HepG2 (cell line): ENCODE data around the gene SRPRB. TPM values are rescaled to one million over a fixed set of nuclear protein-coding genes. Genes with fewer than 3 reads are reported as not detected.

Source experiments
- ATAC-seq: fragments of 200-7000 bp; cut with Tn5 transposase; 3 replicates; pipeline ENCODE4 v1.9.1; 2020; ENCODE audit warnings: mild to moderate bottlenecking, moderate library complexity
- BruUV-seq: library from RNA; stranded (reverse); fragments of 400-500 nt; replicated peaks from 2 replicates; lab custom pipeline; 2021; lab: Mats Ljungman, UMichigan
- CTCF ChIA-PET: fragments of 300-600 bp; formaldehyde crosslinking; extraction: SDS; loops from one replicate; lab custom pipeline; 2021; ENCODE audit warnings: low total read pairs, inconsistent platforms, low intra/inter-chr PET ratio; lab: Yijun Ruan, JAX
- POLR2A ChIA-PET: fragments of 350-600 bp; sonication (Branson Sonifier 250); formaldehyde crosslinking; loops from one replicate; lab custom pipeline; 2020; ENCODE audit warnings: antibody characterized with exemption, inconsistent platforms; lab: Yijun Ruan, JAX
- DNase-seq: peaks from one replicate; pipeline ENCODE4 v3.0.0-alpha.2; 2015; ENCODE audit warnings: low spot score
- FAIRE-seq: peaks from 3 replicates; lab custom pipeline; 2011; peaks lifted over from hg19 to GRCh38; lab: Jason Lieb, UNC
- H2AFZ ChIP-seq: one replicate; pipeline ENCODE4 v1.6.1; 2011; ENCODE audit warnings: low read length, inconsistent platforms
- H3K27ac ChIP-seq: fragments of 300-600 bp; 3 replicates; pipeline ENCODE4 v1.8.0; 2011; ENCODE audit warnings: mixed run types, mild to moderate bottlenecking, mixed read lengths, low read length, inconsistent platforms; ENCODE audit not compliant: insufficient read depth; ENCODE audit errors: extremely low read length
- H3K27me3 ChIP-seq, 2 experiments: fragments of 200-600 bp in 1 of 2; 2 replicates in 1 of 2; 3 replicates in 1 of 2; pipeline versions ENCODE4 v1.6.0 to v1.8.0; 2011; ENCODE audit warnings: low read length in 2 of 2, mild to moderate bottlenecking in 2 of 2, moderate library complexity in 2 of 2, inconsistent platforms in 1 of 2; ENCODE audit not compliant: insufficient read depth in 2 of 2, control insufficient read depth in 1 of 2
- H3K36me3 ChIP-seq, 2 experiments: fragments of 200-600 bp in 1 of 2; replicated peaks in 1 of 2; 2 replicates in 1 of 2; 3 replicates in 1 of 2; pipeline versions ENCODE4 v1.5.1 to v1.8.0; 2011; ENCODE audit warnings: low read length in 2 of 2, inconsistent platforms in 1 of 2; ENCODE audit not compliant: insufficient read depth in 2 of 2, control insufficient read depth in 1 of 2
- H3K4me1 ChIP-seq: 2 replicates; pipeline ENCODE4 v1.5.1; 2012; ENCODE audit warnings: low read length, inconsistent platforms; ENCODE audit not compliant: insufficient read depth
- H3K4me2 ChIP-seq: 2 replicates; pipeline ENCODE4 v1.6.0; 2011; ENCODE audit warnings: low read depth, low read length, inconsistent platforms
- H3K4me3 ChIP-seq, 3 experiments: fragments of 200-600 bp in 1 of 3; sonication (generic), shearing (Covaris generic) in 1 of 3; replicated peaks in 1 of 3; 2 replicates each; pipeline ENCODE4 v1.5.1; 2011 to 2016; ENCODE audit warnings: low read length in 3 of 3, inconsistent platforms in 2 of 3, low read depth in 2 of 3, mild to moderate bottlenecking in 2 of 3, control low read depth in 1 of 3, mixed read lengths in 1 of 3; ENCODE audit not compliant: insufficient read depth in 1 of 3
- H3K79me2 ChIP-seq: one replicate; pipeline ENCODE4 v1.6.1; 2011; ENCODE audit warnings: low read length, inconsistent platforms; ENCODE audit not compliant: insufficient read depth
- H3K9ac ChIP-seq: 2 replicates; pipeline ENCODE4 v1.6.0; 2011; ENCODE audit warnings: mild to moderate bottlenecking, low read depth, low read length, inconsistent platforms; ENCODE audit not compliant: insufficient read depth
- H3K9me3 ChIP-seq: 2 replicates; pipeline ENCODE4 v1.5.1; 2012; ENCODE audit warnings: mild to moderate bottlenecking, low read length
- H4K20me1 ChIP-seq: 2 replicates; pipeline ENCODE4 v1.6.0; 2011; ENCODE audit warnings: inconsistent platforms, mild to moderate bottlenecking, low read length, moderate library complexity; ENCODE audit not compliant: insufficient read depth
- AGO2 ChIP-seq: fragments of 200-400 bp; formaldehyde crosslinking; optimal IDR thresholded peaks from 2 replicates; pipeline ENCODE3; 2017; ENCODE audit warnings: mild to moderate bottlenecking, low read depth, low read length, moderate library complexity
- POLR2AphosphoS5 ChIP-seq: IDR thresholded peaks from 2 replicates; pipeline ENCODE4 v1.6.1; 2012; ENCODE audit warnings: low read depth, low read length
- RBFOX2 ChIP-seq: fragments of 200-400 bp; formaldehyde crosslinking; IDR thresholded peaks from 2 replicates; pipeline ENCODE4 v1.6.1; 2017; ENCODE audit warnings: low read depth, mild to moderate bottlenecking, low read length
- REPIN1 ChIP-seq: sonication (generic); formaldehyde crosslinking; IDR thresholded peaks from 2 replicates; pipeline ENCODE4 v1.8.0; 2022; ENCODE audit warnings: missing genetic modification reagents, low read depth, mild to moderate bottlenecking, borderline replicate concordance
- ZNF296 ChIP-seq: sonication (generic); formaldehyde crosslinking; conservative IDR thresholded peaks from 2 replicates; pipeline ENCODE4 v1.5.0; 2020; ENCODE audit warnings: mild to moderate bottlenecking, missing genetic modification reagents
- whole genome bisulfite sequencing: methylation state at CpG from one replicate; pipeline ENCODE4 v1.1.6; 2017; ENCODE audit warnings: low lambda C conversion rate; 5-methylcytosine and 5-hydroxymethylcytosine counted together
- in situ Hi-C: cut with HindIII; loops from 2 replicates; pipeline ENCODE4 v1.10.0; 2017; ENCODE audit warnings: low pct_unique_long_range_greater_than_20kb; ENCODE audit not compliant: extremely low pct_ligation_motif_present
- intact Hi-C: fragments of 100-400 bp; cut with micrococcal nuclease; formaldehyde crosslinking; loops from one replicate; pipeline ENCODE4 v1.10.0; 2022; ENCODE audit not compliant: unreplicated experiment
- polyA plus RNA-seq, 8 experiments: library from polyadenylated mRNA; depleted of rRNA in 3 of 8; stranded (reverse) in 7 of 8; unstranded in 1 of 8; fragments of >200 nt; fragmentation: Illumina TruSeq in 4 of 8; extraction: Trizol in 4 of 8; gene quantifications; 2 replicates each; pipeline versions ENCODE4 v1.2.1 to v1.2.3, GENCODE V29; 2011 to 2016; ENCODE audit warnings: low read depth in 4 of 8, missing spikeins in 1 of 8, mixed read lengths in 1 of 8; ENCODE audit not compliant: insufficient read depth in 1 of 8
- total RNA-seq, 5 experiments: library from RNA; depleted of rRNA; stranded (reverse); fragments of >200 nt; fragmentation: Illumina TruSeq; extraction: Trizol; gene quantifications; 2 replicates each; pipeline ENCODE4 v1.2.3, GENCODE V29; 2016; ENCODE audit warnings: low read depth in 1 of 5
- TF ChIP-seq, protein P1 (sequence below): sonication (generic); formaldehyde crosslinking; IDR thresholded peaks from 2 replicates; pipeline ENCODE4 v1.5.0; 2020; ENCODE audit warnings: mild to moderate bottlenecking, missing genetic modification reagents
- TF ChIP-seq, protein P2 (sequence below): IDR thresholded peaks from 2 replicates; pipeline ENCODE4 v1.6.1; 2018; ENCODE audit warnings: missing genetic modification reagents
- TF ChIP-seq, protein P3 (sequence below): sonication (generic); formaldehyde crosslinking; IDR thresholded peaks from 2 replicates; pipeline ENCODE4 v1.5.0; 2020; ENCODE audit warnings: missing genetic modification reagents
- TF ChIP-seq, protein P4 (sequence below): sonication (generic); formaldehyde crosslinking; IDR thresholded peaks from 2 replicates; pipeline ENCODE4 v1.4.0; 2020; ENCODE audit warnings: missing genetic modification reagents

The SRPRB gene
- total and polyA plus RNA-seq, 2 of the 13 experiments (the other 11 are each of a cell fraction or from before 2014, with no cell fraction given): 41.0 to 111 TPM

DNA sequence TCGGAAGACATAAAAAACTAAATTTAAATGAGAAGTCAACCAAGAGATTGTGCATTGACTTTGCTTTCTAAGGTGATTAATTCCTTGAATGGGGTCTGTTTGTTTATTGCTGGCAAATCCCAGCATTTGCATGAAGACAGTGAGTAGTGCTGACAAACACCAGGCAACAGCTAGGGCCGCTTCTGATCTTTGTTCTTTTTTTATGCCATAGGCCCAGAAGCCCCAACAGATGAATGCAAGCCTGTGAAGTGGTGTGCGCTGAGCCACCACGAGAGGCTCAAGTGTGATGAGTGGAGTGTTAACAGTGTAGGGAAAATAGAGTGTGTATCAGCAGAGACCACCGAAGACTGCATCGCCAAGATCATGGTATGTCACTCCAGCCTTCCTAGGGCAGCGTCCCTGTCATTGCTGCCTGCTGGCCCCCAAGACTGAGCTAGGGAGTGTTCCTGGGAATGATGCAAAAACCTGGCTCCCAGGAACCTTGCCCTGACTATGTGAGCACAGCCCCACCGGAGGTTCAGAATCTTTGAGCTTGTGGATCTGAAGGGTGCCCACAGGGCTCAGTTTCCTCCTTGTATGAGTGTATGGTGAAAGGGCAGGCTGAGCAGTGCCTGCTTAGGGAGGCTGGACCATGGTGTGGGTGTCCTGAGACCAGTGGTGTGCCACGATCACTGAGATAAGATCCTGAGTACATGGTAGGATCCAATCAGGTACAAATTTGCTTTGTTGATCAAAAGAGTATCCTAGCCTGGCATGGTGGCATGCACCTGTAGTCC, 46.5 kb upstream of the SRPRB start (continued):
- 0 out of 2 replicates have a peak, but pooled peaks have one; percentile 24 for TF ChIP-seq REPIN1 (CRISPR knock-in tag)

DNA sequence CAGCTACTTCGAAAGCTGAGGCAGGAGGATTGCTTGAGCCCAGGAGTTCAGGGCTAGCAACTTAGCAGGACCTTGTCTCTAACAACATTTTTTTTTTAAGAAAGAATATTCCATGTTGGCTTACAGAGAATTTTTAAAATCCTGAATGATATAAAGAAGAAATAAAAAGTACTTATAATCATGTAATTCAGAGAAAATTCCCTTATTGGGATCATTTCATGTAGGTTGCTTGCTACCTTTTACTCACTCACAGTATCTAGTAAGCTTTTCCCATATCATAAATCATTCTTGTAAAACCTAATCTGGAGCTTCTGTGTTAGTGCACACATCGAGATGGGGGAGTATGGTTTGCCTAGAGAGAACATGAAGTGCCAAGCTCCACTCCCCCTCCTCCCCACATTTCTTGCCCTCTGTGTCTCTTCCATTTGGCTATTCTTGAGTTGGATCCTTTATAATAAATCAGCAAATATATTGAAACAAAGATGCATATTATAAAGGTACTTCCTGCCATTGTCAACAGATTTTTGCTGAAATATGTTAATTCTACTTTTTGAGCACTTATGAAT, 45.8 kb upstream of the SRPRB start:
- Histone ChIP-seq H3K27me3 (no peaks in the 10 kb centered on the region), H4K20me1 (peaks cover 65% of the 10 kb centered on the region), H3K36me3 (peaks cover 54 to 91% of the 10 kb centered on the region in 2 experiments), H3K9ac (no peak overlapping the region), H2AFZ (no peak overlapping the region), H3K9me3 (no peaks in the 10 kb centered on the region), H3K27ac (no peak overlapping the region), H3K4me2 (no peak overlapping the region), H3K4me3 (no peak overlapping the region), H3K4me1 (peaks cover 39% of the 10 kb centered on the region), H3K79me2 (no peaks in the 10 kb centered on the region)
- in situ Hi-C loops: no loop called here
- TF ChIP-seq, protein P1, sequence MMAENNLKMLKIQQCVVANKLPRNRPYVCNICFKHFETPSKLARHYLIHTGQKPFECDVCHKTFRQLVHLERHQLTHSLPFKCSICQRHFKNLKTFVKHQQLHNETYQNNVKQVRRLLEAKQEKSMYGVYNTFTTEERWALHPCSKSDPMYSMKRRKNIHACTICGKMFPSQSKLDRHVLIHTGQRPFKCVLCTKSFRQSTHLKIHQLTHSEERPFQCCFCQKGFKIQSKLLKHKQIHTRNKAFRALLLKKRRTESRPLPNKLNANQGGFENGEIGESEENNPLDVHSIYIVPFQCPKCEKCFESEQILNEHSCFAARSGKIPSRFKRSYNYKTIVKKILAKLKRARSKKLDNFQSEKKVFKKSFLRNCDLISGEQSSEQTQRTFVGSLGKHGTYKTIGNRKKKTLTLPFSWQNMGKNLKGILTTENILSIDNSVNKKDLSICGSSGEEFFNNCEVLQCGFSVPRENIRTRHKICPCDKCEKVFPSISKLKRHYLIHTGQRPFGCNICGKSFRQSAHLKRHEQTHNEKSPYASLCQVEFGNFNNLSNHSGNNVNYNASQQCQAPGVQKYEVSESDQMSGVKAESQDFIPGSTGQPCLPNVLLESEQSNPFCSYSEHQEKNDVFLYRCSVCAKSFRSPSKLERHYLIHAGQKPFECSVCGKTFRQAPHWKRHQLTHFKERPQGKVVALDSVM (CRISPR knock-in tag): no peak
- TF ChIP-seq, protein P2, sequence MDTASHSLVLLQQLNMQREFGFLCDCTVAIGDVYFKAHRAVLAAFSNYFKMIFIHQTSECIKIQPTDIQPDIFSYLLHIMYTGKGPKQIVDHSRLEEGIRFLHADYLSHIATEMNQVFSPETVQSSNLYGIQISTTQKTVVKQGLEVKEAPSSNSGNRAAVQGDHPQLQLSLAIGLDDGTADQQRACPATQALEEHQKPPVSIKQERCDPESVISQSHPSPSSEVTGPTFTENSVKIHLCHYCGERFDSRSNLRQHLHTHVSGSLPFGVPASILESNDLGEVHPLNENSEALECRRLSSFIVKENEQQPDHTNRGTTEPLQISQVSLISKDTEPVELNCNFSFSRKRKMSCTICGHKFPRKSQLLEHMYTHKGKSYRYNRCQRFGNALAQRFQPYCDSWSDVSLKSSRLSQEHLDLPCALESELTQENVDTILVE (CRISPR knock-in tag): no peak
- TF ChIP-seq AGO2: peak; percentile 78
- TF ChIP-seq, protein P3, sequence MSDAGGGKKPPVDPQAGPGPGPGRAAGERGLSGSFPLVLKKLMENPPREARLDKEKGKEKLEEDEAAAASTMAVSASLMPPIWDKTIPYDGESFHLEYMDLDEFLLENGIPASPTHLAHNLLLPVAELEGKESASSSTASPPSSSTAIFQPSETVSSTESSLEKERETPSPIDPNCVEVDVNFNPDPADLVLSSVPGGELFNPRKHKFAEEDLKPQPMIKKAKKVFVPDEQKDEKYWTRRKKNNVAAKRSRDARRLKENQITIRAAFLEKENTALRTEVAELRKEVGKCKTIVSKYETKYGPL (CRISPR knock-in tag): no peak
- TF ChIP-seq POLR2AphosphoS5: peak; percentile 26
- TF ChIP-seq ZNF296 (CRISPR knock-in tag): no peak
- TF ChIP-seq, protein P4, sequence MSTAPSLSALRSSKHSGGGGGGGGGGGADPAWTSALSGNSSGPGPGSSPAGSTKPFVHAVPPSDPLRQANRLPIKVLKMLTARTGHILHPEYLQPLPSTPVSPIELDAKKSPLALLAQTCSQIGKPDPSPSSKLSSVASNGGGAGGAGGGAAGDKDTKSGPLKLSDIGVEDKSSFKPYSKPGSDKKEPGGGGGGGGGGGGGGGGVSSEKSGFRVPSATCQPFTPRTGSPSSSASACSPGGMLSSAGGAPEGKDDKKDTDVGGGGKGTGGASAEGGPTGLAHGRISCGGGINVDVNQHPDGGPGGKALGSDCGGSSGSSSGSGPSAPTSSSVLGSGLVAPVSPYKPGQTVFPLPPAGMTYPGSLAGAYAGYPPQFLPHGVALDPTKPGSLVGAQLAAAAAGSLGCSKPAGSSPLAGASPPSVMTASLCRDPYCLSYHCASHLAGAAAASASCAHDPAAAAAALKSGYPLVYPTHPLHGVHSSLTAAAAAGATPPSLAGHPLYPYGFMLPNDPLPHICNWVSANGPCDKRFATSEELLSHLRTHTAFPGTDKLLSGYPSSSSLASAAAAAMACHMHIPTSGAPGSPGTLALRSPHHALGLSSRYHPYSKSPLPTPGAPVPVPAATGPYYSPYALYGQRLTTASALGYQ (CRISPR knock-in tag): no peak
- TF ChIP-seq RBFOX2: peak; percentile 75
- 96% methylated on average over 2 of the region's 2 CpGs for WGBS
- CTCF ChIA-PET: no interaction called here
- DNase-seq (no peak), FAIRE-seq (no peak), ATAC-seq (no peak)
- POLR2A ChIA-PET: interaction anchor here (1.0 to 2.4 kb wide), 4 partner anchors 8 to 29 kb away, joined by 3 to 9 read pairs (median 4); partner anchors contain the start of gene TF
- intact Hi-C loops: no loop called here
- BruUV-seq: no TSS peak
